GM19023 (cell line): ENCODE data around the gene COA6.
"Not testable (repeated sequence)": the region's sequence is repeated elsewhere in the genome, so short reads cannot be mapped to it uniquely, and the experiment has no call there.

ENCODE experiments used
- ATAC-seq: cut with Tn5 transposase; IDR thresholded peaks from one replicate; pipeline ENCODE4 v1.9.1; 2021; ENCODE audit warnings: mild to moderate bottlenecking, moderate library complexity; ENCODE audit not compliant: unreplicated experiment

The COA6 gene

GRCh38 chr1:234369033-234369430, 4.2 kb upstream of the COA6 start:
- no peak for ATAC-seq

DNA sequence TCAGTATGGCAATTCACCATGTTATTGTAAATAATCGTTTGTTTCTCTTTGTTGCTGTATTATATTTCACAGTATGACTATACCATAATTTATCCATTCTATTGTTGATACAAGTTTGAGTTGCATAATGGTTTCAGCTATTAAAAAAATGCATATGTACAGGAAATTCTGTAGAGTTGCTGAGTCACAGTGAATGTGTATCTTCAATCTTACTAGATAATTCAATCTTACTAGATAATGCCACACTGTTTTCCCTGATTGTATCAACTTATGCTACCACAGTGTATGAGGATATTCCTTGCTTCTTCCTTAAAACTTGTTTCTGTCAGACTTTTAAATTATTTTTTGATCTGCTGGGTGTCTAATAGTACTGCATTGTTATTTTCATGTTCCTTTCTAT, 3.5 kb upstream of the COA6 start:
- ATAC-seq = no peak

DNA sequence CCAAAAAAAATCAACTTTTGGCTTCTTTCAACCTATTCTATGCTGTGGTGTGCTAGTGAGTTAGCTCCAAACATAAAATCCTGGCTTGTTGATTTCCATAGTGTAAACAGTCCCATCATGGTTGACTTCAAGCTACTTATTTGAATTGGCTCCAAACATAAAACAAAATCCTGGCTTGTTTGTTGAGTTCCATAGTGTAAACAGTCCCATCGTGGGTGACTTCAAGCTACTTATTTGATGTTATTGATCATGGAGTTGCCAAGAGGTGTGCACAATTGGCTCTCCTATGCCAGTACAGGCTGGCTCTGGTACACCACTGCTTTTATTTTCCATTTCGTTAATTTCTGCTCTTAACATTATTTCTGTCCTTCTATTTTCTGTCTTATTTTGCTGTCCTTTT, 1.8 kb upstream of the COA6 start:
- no peak for ATAC-seq

GRCh38 chr1:234372011-234372757, 1.1 kb upstream of the COA6 start:
- ATAC-seq = no peak

DNA sequence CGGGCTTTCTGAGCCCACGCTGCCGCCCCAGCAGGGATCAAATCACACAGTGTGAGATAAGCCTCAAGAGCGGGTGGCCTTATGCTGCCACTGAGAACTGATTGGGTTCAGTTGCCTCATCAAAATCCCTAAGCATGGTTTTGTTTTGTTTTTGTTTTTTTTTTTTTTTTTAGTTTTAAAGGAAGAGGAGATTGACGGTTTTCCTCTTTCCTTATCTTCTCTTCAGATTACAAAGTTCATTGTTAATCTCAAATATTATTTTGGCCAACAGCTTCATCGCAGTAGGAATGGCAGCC, 651 bp downstream of the COA6 start:
- ATAC-seq = peak; percentile 27

DNA sequence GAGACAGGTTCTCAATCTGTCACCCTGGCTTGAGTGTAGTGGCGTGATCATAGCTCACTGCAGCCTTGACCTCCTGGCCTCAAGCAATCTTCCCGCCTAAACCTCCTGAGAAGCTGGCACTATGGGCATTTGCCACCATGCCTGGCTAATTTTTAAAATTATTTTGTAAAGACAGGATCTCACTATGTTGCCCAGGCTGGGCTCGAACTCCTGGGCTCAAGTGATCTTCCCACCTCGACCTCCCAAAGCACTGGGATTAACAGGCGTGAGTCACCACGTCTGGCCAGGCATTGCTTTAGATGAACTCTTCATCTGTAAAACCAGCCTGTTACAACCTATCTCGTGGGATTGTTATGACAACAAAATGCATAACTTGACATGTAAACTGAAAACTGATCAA, 2.4 kb downstream of the COA6 start:
- ATAC-seq = no peak

- ATAC-seq = not testable (repeated sequence)
These were observed 6.4 kb downstream of the COA6 start for GRCh38 chr1:234379591-234380109.

DNA sequence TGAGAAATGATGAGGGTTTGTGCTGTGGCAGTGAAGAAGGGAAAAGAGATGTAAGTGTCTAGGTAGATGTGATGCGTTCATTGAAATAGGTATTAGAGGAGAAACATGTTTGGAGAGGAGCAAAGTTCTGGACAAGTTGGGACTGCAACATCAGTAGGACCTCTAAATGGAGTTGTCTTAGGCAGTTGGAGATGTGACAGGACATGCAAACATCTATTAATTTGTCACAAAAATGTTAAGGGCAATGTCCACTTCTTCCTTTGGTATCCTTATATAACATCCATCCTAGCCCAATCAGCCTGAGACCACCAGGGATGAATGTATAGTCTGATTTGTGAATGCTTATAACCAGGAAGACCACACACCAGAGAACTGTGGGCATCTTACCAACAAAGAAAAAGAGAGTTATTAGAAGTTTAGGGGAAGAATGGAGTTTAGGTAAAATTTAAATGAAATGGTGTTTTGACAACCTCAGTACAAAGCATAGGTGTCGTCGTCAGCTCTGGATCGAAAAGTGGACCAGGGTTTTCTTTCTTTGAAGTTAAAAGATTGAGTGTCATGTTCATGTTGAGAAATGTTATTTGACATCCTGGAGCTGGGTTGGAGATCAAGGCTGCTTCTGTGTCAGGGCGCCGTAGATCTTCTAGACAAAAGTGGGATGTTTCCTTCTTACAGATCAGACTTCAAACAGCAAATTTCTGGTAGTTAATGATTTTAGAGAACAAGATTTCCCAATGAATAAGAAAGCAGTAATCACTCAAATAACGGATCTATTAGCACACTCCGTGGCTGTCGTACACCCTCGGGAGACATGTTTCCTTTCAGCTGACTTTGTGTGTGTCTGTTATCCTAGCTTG, 8.7 kb downstream of the COA6 start:
- no peak for ATAC-seq

DNA sequence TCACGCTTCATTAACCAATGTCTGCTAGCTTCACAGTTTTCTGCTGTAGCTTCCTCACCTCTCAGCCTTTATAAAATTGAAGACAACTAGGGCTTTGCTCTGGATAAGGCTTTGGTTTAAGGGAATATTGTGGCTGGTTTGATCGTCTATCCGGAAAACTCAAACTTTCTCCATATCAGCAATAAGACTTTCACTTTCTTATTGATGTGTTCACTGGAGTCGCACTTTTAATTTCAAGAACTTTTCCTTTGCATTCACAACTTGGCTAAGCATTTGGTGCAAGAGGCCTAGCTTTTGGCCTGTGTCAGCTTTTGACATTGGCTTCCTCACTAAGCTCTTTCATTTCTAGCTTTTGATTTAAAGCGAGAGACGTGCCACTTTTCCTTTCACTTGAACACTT, 12.9 kb downstream of the COA6 start:
- no peak for ATAC-seq

- no peak for ATAC-seq
These were observed 14.8 kb downstream of the COA6 start for GRCh38 chr1:234388094-234388493.

DNA sequence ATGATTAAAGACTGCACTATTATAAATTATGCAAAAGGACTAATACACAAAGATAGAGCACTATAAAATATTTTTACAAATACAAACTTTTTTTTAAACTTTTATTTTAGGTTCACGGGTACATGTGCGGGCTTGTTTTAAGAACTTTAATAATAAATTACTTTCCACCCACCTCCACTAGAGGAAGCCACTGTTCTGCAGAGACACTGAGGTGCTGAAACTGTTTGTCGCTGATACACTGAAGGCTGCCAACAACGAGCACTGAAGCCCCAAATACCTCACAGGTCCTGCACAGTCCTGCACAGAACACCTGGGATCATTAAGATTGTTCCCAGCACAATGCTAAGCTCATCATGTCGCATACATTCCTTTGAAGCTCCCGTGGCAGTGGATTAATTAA, 19.9 kb downstream of the COA6 start:
- ATAC-seq = no peak

DNA sequence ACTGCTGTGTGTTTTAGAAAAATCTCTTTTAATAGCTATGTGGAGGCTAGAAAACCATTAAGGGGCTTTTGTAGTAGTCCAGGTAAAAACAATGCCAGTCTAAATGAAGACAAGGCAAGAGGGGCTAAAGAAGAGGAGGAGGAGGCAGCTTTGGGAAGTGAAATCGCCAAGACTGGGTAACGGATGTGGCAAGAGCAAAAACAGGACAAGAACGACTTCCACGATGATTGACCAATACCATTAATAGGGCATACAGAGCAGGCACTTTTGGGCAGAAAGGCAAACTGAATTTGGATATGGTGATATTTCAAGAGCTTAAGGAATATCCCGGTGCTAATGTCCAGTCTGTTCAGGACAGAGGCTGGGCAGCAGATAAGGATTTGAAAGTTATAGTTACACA, 22.0 kb downstream of the COA6 start:
- no peak for ATAC-seq

DNA sequence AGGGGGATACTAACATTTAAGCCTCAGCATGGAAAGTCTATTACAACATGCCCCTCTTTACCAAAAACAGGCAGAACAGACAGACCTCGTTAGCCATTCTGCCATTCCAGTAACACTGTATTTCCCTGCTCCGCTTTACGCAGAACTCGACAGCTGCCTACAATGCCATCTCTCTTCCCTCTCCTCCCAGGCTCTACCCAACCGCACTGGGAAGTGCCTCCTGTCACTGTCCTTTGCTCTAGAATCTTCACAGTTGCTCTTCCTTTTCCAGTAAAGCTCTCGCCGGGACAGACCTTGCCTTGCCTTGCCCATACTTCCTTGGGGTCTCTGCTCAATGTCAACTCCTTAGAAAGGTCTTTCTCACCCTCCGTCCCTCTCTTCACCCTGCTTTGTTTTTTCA, 22.8 kb downstream of the COA6 start:
- ATAC-seq = no peak

GRCh38 chr1:234396871-234397270, 23.6 kb downstream of the COA6 start:
- no peak for ATAC-seq

DNA sequence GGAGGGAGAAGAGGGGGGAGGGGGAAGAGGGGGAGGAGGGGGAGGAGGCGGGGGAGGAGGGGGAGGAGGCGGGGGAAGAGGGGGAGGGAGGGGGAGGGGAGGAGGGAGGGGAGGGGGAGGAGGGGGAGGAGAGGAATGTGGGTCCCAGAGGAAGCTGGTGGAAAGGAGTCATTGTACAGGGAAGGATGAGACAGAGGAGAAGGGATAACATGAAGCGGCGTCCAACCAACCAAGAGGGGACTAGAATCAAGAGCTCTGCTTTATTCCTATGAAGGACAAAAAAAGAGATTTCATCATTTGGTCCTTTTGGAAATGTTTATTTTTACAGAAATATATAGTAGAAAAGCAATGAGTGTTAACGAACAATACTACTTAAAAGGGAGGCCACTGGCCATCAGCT, 24.5 kb downstream of the COA6 start:
- ATAC-seq = no peak

- peak; percentile 51 for ATAC-seq
These were observed 25.7 kb downstream of the COA6 start for GRCh38 chr1:234398849-234399381.

DNA sequence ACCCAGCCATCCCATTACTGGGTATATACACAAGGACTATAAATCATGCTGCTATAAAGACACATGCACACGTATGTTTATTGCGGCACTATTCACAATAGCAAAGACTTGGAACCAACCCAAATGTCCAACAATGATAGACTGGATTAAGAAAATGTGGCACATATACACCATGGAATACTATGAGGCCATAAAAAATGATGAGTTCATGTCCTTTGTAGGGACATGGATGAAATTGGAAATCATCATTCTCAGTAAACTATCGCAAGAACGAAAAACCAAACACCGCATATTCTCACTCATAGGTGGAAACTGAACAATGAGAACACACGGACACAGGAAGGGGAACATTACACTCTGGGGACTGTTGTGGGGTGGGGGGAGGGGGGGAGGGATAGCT, 26.3 kb downstream of the COA6 start:
- not testable (repeated sequence) for ATAC-seq

DNA sequence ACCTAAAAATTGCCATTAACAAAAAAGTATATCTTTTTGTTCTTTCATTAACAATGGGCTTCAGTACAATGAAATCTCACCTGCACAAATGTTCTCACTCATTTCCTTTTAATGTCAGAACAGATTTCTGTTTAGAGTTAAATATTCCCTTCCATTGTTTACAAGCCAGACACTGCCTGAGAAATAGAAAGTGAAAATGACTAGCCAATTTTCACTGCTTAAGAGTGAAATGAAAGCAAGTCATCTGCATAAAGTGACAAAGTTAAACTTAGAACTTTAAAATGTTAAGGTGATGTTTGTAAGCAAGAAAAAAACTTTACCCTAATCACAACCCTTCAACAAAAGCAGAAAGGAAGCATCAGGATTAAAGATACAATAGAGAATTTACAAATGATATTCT, 27.5 kb downstream of the COA6 start:
- no peak for ATAC-seq

DNA sequence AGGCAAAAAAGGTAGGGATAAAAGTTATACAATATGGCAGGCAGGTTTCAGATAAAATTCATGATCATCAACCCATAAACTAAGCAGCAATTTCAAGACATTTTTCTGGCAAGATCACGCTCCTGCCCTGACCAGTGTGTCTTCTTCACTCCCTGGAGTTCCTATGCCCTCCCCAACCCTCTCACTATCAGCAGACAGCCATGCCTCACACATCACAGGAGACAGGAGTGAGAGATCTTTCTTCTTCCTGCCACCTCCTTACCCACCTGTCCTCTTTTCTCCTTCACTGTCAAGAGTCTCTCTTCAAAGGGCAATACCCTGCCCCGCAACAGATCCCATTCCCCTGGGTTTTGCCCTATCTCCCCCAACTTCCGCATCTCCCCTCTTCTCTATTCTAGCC, 28.4 kb downstream of the COA6 start:
- ATAC-seq = no peak

GRCh38 chr1:234402939-234403338, 29.7 kb downstream of the COA6 start:
- ATAC-seq = no peak

DNA sequence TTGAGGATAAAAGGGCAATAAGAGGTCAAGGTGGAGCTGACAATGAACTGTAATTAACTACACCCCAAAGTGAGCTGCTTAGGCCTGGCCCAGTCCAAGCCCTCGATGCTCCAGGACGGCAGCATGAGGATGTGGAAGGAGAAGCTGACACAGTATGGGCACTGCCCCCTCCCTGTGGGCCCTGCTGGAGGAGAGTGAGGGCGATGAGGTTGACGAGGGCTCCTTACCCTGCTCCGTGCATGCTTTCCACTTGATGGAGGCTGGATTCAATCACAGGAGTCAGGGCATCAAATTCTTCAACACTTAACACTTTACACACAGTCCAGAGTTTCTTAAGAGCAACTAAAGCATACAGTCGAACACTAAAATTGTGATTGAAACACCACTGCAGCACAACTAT, 32.4 kb downstream of the COA6 start:
- ATAC-seq = no peak

DNA sequence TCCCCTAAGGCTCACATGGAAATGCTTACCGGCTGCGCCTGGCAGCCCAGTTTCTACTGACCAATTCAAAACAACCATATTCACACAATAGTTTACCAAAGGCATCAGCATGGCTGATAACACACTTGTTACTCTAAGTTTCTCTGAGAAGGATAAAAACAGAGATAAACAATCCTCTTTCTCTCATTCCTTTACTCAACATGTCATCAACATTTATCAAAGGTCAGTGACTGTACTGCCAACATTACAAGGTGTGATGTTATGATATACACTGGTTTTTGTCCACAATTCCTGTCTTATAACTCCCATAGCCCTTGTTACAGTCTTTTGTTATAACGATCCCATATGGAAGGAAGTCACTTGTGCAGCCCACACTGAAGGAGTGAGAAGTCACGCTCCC, 33.6 kb downstream of the COA6 start:
- no peak for ATAC-seq
